A549 (cell line): ENCODE data around the gene CREG2. TPM values are rescaled to one million over a fixed set of nuclear protein-coding genes. Genes with fewer than 3 reads are reported as not detected.

Experiments used
- ATAC-seq, 2 experiments: fragments of 200-7000 bp in 1 of 2; fragments of >200 bp in 1 of 2; cut with Nextera tagmentation in 1 of 2; cut with Tn5 transposase in 1 of 2; 3 replicates each; pipeline versions ENCODE4 v1.8.0 to v1.9.1; 2018 to 2020; ENCODE audit warnings: mild to moderate bottlenecking in 1 of 2, moderate library complexity in 1 of 2
- CTCF ChIA-PET: fragments of 300-600 bp; sonication (Branson Sonifier 250); formaldehyde crosslinking; extraction: SDS; loops from one replicate; lab custom pipeline; 2021; ENCODE audit warnings: antibody characterized with exemption, inconsistent platforms; lab: Yijun Ruan, JAX
- POLR2A ChIA-PET: fragments of 350-600 bp; formaldehyde crosslinking; extraction: SDS; loops from one replicate; lab custom pipeline; 2021; ENCODE audit warnings: antibody characterized with exemption, inconsistent platforms; lab: Yijun Ruan, JAX
- DNase-seq, 2 experiments: peaks; one replicate each; pipeline versions ENCODE4 v3.0.0 to v3.0.0-alpha.2; 2011 to 2016; ENCODE audit warnings: low read depth in 1 of 2, low spot score in 1 of 2
- FAIRE-seq: peaks from 2 replicates; lab custom pipeline; 2011; peaks lifted over from hg19 to GRCh38; lab: Jason Lieb, UNC
- H3K27ac ChIP-seq, 2 experiments: fragments of >200 bp; sonication (Bioruptor Twin); formaldehyde crosslinking; 3 replicates each; pipeline ENCODE4 v1.5.1; 2016 to 2017
- H3K4me1 ChIP-seq: fragments of >200 bp; sonication (Bioruptor Twin); formaldehyde crosslinking; 3 replicates; pipeline ENCODE4 v1.6.1; 2016
- H3K4me2 ChIP-seq: fragments of >200 bp; sonication (Bioruptor Twin); formaldehyde crosslinking; 3 replicates; pipeline ENCODE4 v1.6.1; 2016
- H3K4me3 ChIP-seq: fragments of >200 bp; sonication (Bioruptor Twin); formaldehyde crosslinking; 3 replicates; pipeline ENCODE4 v1.5.1; 2016
- H3K9me3 ChIP-seq: fragments of >200 bp; sonication (Bioruptor Twin); formaldehyde crosslinking; 3 replicates; pipeline ENCODE4 v1.6.1; 2016
- ATOH8 ChIP-seq: fragments of 250-450 bp; sonication (Bioruptor Pico); IDR thresholded peaks from 2 replicates; pipeline ENCODE4 v1.5.0; 2020; ENCODE audit warnings: low read depth, mild to moderate bottlenecking, moderate library complexity
- BCL3 ChIP-seq: fragments of >200 bp; sonication (Bioruptor Twin); formaldehyde crosslinking; IDR thresholded peaks from 3 replicates; pipeline ENCODE4 v1.6.1; 2016
- CHD2 ChIP-seq: fragments of 150-350 bp; IDR thresholded peaks from 2 replicates; pipeline ENCODE4 v1.6.1; 2014; ENCODE audit warnings: low read length; ENCODE audit not compliant: partially characterized antibody
- CTCF ChIP-seq: fragments of >200 bp; sonication (Bioruptor Twin); formaldehyde crosslinking; IDR thresholded peaks from 3 replicates; pipeline ENCODE4 v1.5.1; 2016
- E2F6 ChIP-seq: IDR thresholded peaks from 2 replicates; pipeline ENCODE4 v1.6.1; 2012; ENCODE audit warnings: low read depth, borderline replicate concordance
- EHF ChIP-seq: fragments of 250-450 bp; sonication (Bioruptor Pico); IDR thresholded peaks from 2 replicates; pipeline ENCODE4 v1.5.0; 2020; ENCODE audit warnings: mild to moderate bottlenecking
- EHMT2 ChIP-seq: fragments of 200-600 bp; sonication (generic); IDR thresholded peaks from 2 replicates; pipeline ENCODE4 v1.6.1; 2016; ENCODE audit warnings: antibody characterized with exemption, low read depth, mild to moderate bottlenecking, moderate library complexity
- ELK1 ChIP-seq: fragments of 150-350 bp; IDR thresholded peaks from 2 replicates; pipeline ENCODE4 v1.6.1; 2014; ENCODE audit warnings: low read depth, mild to moderate bottlenecking, low read length
- EP300 ChIP-seq, 2 experiments: fragments of >200 bp; sonication (Bioruptor Twin); formaldehyde crosslinking; IDR thresholded peaks; 2 replicates in 1 of 2; 3 replicates in 1 of 2; pipeline ENCODE4 v1.6.1; 2016 to 2017
- ESRRA ChIP-seq: fragments of 150-350 bp; IDR thresholded peaks from 2 replicates; pipeline ENCODE4 v1.6.1; 2014; ENCODE audit warnings: mild to moderate bottlenecking, low read length, borderline replicate concordance
- FOSL2 ChIP-seq, 2 experiments: fragments of 450-650 bp in 1 of 2; fragments of >200 bp in 1 of 2; sonication (Bioruptor Twin) in 1 of 2; formaldehyde crosslinking; IDR thresholded peaks; 2 replicates each; pipeline versions ENCODE4 v1.5.0 to v1.6.1; 2016 to 2020; ENCODE audit warnings: mild to moderate bottlenecking in 1 of 2, moderate library complexity in 1 of 2
- GATA3 ChIP-seq: IDR thresholded peaks from 2 replicates; pipeline ENCODE4 v1.6.1; 2012; ENCODE audit warnings: borderline replicate concordance
- HEYL ChIP-seq: fragments of 250-450 bp; sonication (Bioruptor Pico); IDR thresholded peaks from 2 replicates; pipeline ENCODE4 v1.8.0; 2021; ENCODE audit warnings: mild to moderate bottlenecking, moderate library complexity
- HOXA7 ChIP-seq: fragments of 250-450 bp; sonication (Bioruptor Pico); IDR thresholded peaks from 2 replicates; pipeline ENCODE4 v1.5.0; 2020; ENCODE audit warnings: mild to moderate bottlenecking, moderate library complexity
- HOXB5 ChIP-seq: fragments of 250-450 bp; sonication (Bioruptor Pico); IDR thresholded peaks from 2 replicates; pipeline ENCODE4 v1.5.0; 2020; ENCODE audit warnings: mild to moderate bottlenecking, moderate library complexity
- NPAS2 ChIP-seq: fragments of 250-450 bp; sonication (Bioruptor Pico); IDR thresholded peaks from 2 replicates; pipeline ENCODE4 v1.8.0; 2022; ENCODE audit warnings: mild to moderate bottlenecking, moderate library complexity, borderline replicate concordance
- PHF8 ChIP-seq: fragments of 200-600 bp; sonication (generic); IDR thresholded peaks from 2 replicates; pipeline ENCODE4 v1.6.1; 2016; ENCODE audit warnings: low read depth, mild to moderate bottlenecking, antibody characterized with exemption, moderate library complexity, borderline replicate concordance
- POLR2A ChIP-seq: IDR thresholded peaks from 2 replicates; pipeline ENCODE4 v1.6.1; 2012; ENCODE audit warnings: mild to moderate bottlenecking, low read length
- RFX5 ChIP-seq: fragments of 450-650 bp; IDR thresholded peaks from 2 replicates; pipeline ENCODE4 v1.7.1; 2014; ENCODE audit warnings: antibody characterized with exemption, mild to moderate bottlenecking, moderate library complexity
- RNF2 ChIP-seq: fragments of 200-600 bp; sonication (generic); IDR thresholded peaks from 2 replicates; pipeline ENCODE4 v1.6.1; 2016; ENCODE audit warnings: low read depth, mild to moderate bottlenecking, antibody characterized with exemption, moderate library complexity, borderline replicate concordance
- TP53 ChIP-seq: fragments of 250-450 bp; sonication (Bioruptor Pico); IDR thresholded peaks from 2 replicates; pipeline ENCODE4 v1.5.0; 2021; ENCODE audit warnings: mild to moderate bottlenecking, moderate library complexity
- USF2 ChIP-seq: fragments of 450-650 bp; IDR thresholded peaks from 2 replicates; pipeline ENCODE4 v1.6.1; 2014; ENCODE audit warnings: antibody characterized with exemption
- ZSCAN20 ChIP-seq: fragments of 250-450 bp; sonication (Bioruptor Pico); IDR thresholded peaks from 2 replicates; pipeline ENCODE4 v1.8.0; 2022; ENCODE audit warnings: mild to moderate bottlenecking, moderate library complexity
- WGBS: methylation state at CpG from one replicate; pipeline ENCODE4 v1.1.6; 2017; ENCODE audit errors: missing lambda C conversion rate; 5-methylcytosine and 5-hydroxymethylcytosine counted together
- polyA plus RNA-seq, 4 experiments: library from polyadenylated mRNA; depleted of rRNA in 3 of 4; stranded (reverse); fragments of >200 nt; fragmentation: RNase III in 1 of 4; extraction: RNeasy Plus Mini Kit Qiagen cat#74134 plus additional on column Dnase treatment in 1 of 4; gene quantifications; 2 replicates in 3 of 4; 3 replicates in 1 of 4; pipeline ENCODE4 v1.2.3, GENCODE V29; 2011 to 2017

CREG2 gene
- polyA plus RNA-seq, 2 of the 4 experiments (the other 2 are of a cell fraction) = 1.5 to 1.6 TPM

- H3K4me3 ChIP-seq = no peak overlapping the region
- no peaks in the 10 kb centered on the region for H3K9me3 ChIP-seq
- no peak for DNase-seq
- POLR2A ChIA-PET = no interaction called here
- TF ChIP-seq ATOH8 = no peak
- TF ChIP-seq EP300 (IDR thresholded peaks at IDR 0.05) = no peak
- TF ChIP-seq EHMT2 = no peak
- TF ChIP-seq GATA3 = no peak
- TF ChIP-seq EHF (CRISPR knock-in tag) = no peak
- TF ChIP-seq HEYL (CRISPR knock-in tag) = no peak
- TF ChIP-seq ESRRA = no peak
- no peak for TF ChIP-seq CTCF
- TF ChIP-seq TP53 (CRISPR knock-in tag) = no peak
- no peak for TF ChIP-seq CHD2
- no peak for TF ChIP-seq HOXB5
- TF ChIP-seq ELK1 = no peak
- TF ChIP-seq RNF2 = no peak
- FAIRE-seq = no peak
- 75% methylated on average over 2 of the region's 2 CpGs for WGBS
- no peak for ATAC-seq
- H3K4me2 ChIP-seq = no peak overlapping the region
- CTCF ChIA-PET = interaction anchor here (0.6 kb wide), 1 partner anchor 115 kb away, joined by 3 read pairs; no protein-coding TSS in a partner anchor
- peaks cover 5% of the 10 kb centered on the region; the same call in 1 of the 3 replicates for H3K4me1 ChIP-seq
- no peak overlapping the region for H3K27ac ChIP-seq
Observed at GRCh38 chr2:101297383-101297782, 89.9 kb downstream of the CREG2 start.

- Histone ChIP-seq H3K9me3 (no peaks in the 10 kb centered on the region), H3K27ac (no peak overlapping the region)
Observed at GRCh38 chr2:101296371-101296770, 90.9 kb downstream of the CREG2 start.

More at GRCh38 chr2:101296371-101296770, 90.9 kb downstream of the CREG2 start:
- no peak for ATAC-seq
- DNase-seq = no peak
- Histone ChIP-seq H3K4me2 (no peak overlapping the region), H3K4me3 (no peak overlapping the region), H3K4me1 (peaks cover 5% of the 10 kb centered on the region; the same call in 1 of the 3 replicates)
- ChIA-PET POLR2A (no interaction called here), CTCF (no interaction called here)
- 93% methylated on average over 5 of the region's 5 CpGs for WGBS
- no peak for FAIRE-seq
- no peak for TF ChIP-seq ESRRA
- no peak for TF ChIP-seq CHD2
- TF ChIP-seq ZSCAN20 (CRISPR knock-in tag) = no peak
- no peak for TF ChIP-seq PHF8
- TF ChIP-seq POLR2A = no peak
- no peak for TF ChIP-seq USF2
- TF ChIP-seq FOSL2 (IDR thresholded peaks at IDR 0.05) = no peak
- no peak for TF ChIP-seq FOSL2 (CRISPR knock-in tag; IDR thresholded peaks at IDR 0.05)
- no peak for TF ChIP-seq E2F6
- TF ChIP-seq NPAS2 (CRISPR knock-in tag) = no peak
- TF ChIP-seq HOXA7 (CRISPR knock-in tag) = no peak
- TF ChIP-seq EP300 (IDR thresholded peaks at IDR 0.05) = no peak
- TF ChIP-seq RFX5 = no peak
- no peak for TF ChIP-seq ATOH8
- no peak for TF ChIP-seq BCL3
